AG09309 (cell line): ENCODE results near the gene RTN4R.

Source experiments
- DNase-seq: peaks from one replicate; pipeline ENCODE4 v3.0.0-alpha.2; 2010; ENCODE audit warnings: low read depth
- H3K4me3 ChIP-seq: 2 replicates; pipeline ENCODE4 v1.5.1; 2011; ENCODE audit warnings: mild to moderate bottlenecking, low read depth, low read length, moderate library complexity; ENCODE audit not compliant: control insufficient read depth
- CTCF ChIP-seq: IDR thresholded peaks from 2 replicates; pipeline ENCODE4 v1.5.1; 2011; ENCODE audit warnings: mild to moderate bottlenecking, low read depth, low read length, inconsistent platforms; ENCODE audit not compliant: insufficient read depth, control insufficient read depth; ENCODE audit errors: missing control alignments

RTN4R gene

GRCh38 chr22:20193761-20194494 lies 74.2 kb downstream of the RTN4R start:
- TF ChIP-seq CTCF: no peak
- no peak for DNase-seq
- no peak overlapping the region for H3K4me3 ChIP-seq

GRCh38 chr22:20192972-20193760 lies 75.0 kb downstream of the RTN4R start:
- no peak overlapping the region for H3K4me3 ChIP-seq
- DNase-seq: no peak
- no peak for TF ChIP-seq CTCF

GRCh38 chr22:20192293-20192971 lies 75.7 kb downstream of the RTN4R start:
- TF ChIP-seq CTCF: no peak
- no peak overlapping the region for H3K4me3 ChIP-seq
- no peak for DNase-seq

- H3K4me3 ChIP-seq: no peak overlapping the region
- no peak for DNase-seq
- TF ChIP-seq CTCF: no peak
These were observed 76.3 kb downstream of the RTN4R start for GRCh38 chr22:20191803-20192202.
